DMS114 treated with DMSO at 0.1 percent for 48 hours (cell line): ENCODE measurements around the gene FAM120B.
"Not testable (repeated sequence)": the region's sequence is repeated elsewhere in the genome, so short reads cannot be mapped to it uniquely, and the experiment has no call there.

Experiments
- DNase-seq: peaks from one replicate; lab custom pipeline; 2025; ENCODE audit not compliant: unreplicated experiment; lab: John Stamatoyannopoulos, UW

Gene FAM120B

DNA sequence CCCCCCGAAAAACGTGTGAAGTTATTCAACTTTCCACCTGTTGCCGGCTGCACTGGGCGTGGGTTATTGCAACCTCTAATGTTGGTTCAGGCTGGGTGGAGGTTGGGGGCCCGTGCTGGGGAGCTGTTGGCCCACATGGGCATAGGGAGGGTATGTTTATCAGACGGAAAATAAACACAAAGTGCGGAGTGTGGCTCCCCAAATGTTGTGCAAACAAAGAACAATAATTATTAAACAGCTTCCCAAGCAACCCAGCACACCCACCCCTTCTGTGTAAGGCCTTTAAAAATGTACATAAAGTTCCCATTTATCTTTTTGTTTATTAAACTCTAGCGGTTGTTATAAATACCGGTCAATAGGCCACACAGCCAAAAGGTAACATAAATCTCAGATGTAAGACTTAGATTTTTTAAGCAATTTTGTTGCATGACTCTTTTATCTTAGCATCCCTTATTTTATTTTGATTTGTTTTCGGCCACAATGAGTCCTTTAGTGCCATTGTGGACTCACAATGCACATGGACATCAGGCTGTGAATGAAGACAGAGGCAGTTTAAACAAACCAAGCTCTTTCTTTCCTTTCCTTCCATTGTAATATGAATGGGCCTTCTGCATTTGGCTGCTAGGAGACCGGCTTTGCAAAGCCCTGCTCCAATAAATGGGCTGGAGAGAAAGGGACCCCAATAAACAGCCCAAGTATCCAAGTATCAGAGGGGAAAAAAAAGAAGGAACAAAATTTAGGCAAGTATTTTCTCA lies 8.8 kb upstream of the FAM120B start:
- DNase-seq = no peak

DNA sequence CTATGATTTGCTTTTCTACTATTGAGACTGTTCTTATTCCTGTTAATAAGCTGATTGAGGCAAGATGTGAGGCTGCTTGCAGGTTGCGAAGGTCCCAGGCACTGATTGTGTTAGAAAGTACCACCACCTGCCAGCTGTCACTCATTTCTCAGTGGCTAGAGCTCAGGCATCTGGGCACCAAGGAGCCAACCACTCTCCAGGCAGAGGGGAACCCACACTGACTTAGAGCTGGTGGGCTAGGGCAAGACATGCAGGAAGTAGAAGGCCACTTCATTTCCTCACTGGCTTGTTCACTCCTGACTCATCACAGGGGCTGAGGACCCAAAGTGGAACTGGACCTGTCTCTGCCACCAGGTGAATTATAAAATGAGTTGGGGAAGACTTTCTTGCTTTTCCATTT lies 7.9 kb upstream of the FAM120B start:
- no peak for DNase-seq

DNA sequence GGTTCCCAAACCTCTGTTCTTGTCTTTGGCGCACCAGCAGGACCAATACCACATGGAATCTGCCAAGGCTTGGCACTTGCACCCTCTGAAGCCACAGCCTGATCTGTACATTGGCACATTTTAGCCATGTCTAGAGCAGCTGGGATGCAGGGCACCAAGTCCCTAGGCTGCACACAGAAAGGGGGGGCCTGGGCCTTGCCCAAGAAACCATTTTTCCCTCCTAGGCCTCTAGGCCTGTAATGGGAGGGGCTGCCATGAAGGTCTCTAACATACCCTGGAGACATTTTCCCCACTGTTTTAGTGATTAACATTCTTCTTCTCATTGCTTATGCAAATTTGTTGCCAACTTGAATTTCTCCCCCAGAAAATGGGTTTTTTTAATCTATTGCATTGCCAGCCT lies 5.4 kb upstream of the FAM120B start:
- DNase-seq = no peak

GRCh38 chr6:170305805-170306323 lies 694 bp upstream of the FAM120B start:
- DNase-seq = no peak

- DNase-seq = no peak
Observed at GRCh38 chr6:170307080-170307545, 555 bp downstream of the FAM120B start.

- no peak for DNase-seq
Observed at GRCh38 chr6:170308761-170309160, 2.2 kb downstream of the FAM120B start.

DNA sequence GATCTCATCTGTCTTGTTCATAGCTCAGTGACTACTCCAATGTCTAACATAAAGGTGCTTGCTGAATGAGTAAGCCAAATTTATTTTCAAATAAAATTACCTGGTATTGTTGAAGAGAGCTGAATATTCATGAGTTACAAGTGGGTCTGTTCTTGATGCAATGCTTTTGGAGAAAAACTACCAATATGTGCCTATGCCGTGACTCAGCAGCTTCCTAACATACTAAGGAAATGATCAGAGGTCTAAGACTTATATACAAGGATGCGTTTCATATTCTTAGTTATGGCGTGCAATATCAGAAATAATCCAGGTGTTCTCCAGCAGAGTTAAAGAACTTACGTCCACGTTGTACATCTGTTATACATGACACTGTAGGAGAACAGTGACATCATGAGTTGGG lies 5.1 kb downstream of the FAM120B start:
- no peak for DNase-seq

DNA sequence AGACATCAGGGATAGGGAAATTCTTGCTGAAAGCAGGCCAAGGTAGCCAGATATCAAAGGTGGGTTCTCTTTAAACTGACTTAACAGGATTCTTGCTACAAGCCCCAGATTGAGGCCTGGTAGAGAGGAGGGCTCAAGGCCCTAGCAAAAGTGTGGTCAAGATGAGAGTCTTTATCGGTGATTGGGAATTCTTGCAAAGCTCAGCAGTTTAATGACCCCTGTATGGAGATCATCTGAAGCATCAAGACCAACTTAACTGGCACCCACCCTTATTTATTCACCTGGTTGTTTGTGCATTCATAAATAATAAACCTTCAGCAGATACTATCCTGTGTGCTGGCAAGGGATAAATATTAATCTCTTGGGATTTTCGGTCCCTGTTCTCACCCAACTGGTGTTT lies 6.3 kb downstream of the FAM120B start:
- DNase-seq = no peak

- DNase-seq = no peak
Observed at GRCh38 chr6:170313716-170314295, 7.2 kb downstream of the FAM120B start.

DNA sequence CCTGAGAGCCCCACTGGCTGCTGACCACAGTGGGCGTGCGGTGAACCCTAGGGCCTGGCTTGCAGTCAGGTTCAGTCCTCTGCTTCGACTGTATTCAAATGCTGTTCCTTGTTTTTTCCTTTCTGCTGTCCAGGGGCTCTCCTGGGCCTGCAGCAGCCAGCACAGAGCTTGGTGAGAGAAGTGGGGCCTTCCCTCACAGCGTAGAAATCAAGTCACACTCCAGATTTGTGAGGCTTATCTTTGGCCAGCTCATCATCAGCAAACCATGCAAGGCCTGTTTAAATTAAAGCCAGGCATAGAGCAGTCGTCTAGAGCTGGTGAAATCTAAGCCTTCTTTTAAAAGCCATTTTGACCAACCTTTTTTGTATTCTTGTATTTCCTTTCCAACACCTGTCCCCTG lies 8.4 kb downstream of the FAM120B start:
- DNase-seq = no peak

DNA sequence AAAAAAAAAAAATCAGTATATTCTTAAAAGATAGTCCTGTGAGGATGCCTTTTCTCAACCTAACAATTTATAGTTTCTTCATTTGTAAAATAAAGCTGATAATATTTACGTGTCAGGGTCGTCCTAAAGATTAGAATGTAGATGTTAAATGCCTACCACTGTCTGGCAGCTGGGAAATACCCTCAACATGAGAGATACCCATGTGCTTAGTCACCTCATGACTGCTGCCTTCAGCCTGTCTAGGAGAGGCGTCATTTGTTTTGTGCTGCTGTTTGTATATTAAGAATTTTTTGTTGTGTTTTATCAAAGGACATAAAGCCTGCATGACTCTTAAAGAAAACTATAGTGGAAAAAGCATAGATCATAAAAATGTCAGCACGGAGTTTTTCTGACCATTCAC lies 9.5 kb downstream of the FAM120B start:
- no peak for DNase-seq

- no peak for DNase-seq
Observed at GRCh38 chr6:170317076-170317475, 10.5 kb downstream of the FAM120B start.

- DNase-seq = no peak
Observed at GRCh38 chr6:170317718-170318117, 11.2 kb downstream of the FAM120B start.

GRCh38 chr6:170329321-170329720 lies 22.8 kb downstream of the FAM120B start:
- no peak for DNase-seq

- DNase-seq = not testable (repeated sequence)
Observed at GRCh38 chr6:170335199-170335598, 28.6 kb downstream of the FAM120B start.

GRCh38 chr6:170344631-170345576 lies 38.3 kb downstream of the FAM120B start:
- no peak for DNase-seq

- no peak for DNase-seq
Observed at GRCh38 chr6:170345662-170346061, 39.1 kb downstream of the FAM120B start.

DNA sequence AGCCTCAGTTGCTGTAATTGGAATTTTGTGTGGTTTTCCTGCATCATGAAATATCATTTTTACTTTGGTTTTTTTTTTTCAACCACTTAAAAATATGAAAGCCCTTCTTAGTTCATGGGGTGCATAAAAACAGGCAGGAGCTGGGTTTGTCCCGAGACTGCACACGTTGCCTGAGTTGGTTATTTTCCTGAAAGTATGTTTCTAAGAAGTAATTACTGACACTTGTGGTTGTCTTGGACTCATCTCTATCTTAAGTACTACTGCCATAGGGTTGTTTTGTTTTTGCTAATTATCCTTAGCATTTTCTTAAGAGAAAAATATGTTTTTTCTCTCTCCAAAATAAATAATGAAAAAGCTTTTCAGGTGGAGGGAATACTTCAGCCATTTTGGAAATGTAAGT lies 40.1 kb downstream of the FAM120B start:
- no peak for DNase-seq

- no peak for DNase-seq
Observed at GRCh38 chr6:170347091-170347490, 40.5 kb downstream of the FAM120B start.

DNA sequence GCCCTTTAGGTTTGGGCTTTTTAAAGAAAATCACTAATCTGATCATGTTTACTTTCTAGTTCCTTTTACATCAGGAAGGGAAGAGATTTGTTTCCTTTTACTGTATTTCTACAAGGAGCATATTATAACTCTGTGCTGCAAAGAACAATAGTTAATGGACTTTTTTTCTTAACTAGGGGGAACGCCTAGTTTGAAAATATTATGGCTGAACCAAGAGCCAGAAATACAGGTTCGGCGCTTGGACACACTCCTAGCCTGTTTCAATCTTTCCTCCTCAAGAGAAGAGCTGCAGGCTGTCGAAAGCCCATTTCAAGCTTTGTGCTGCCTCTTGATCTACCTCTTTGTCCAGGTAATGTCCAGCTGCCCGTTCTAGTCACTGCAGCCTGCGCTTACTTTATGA lies 41.4 kb downstream of the FAM120B start:
- DNase-seq = no peak

GRCh38 chr6:170351456-170351855 lies 44.9 kb downstream of the FAM120B start:
- DNase-seq = not testable (repeated sequence)
